Upper lobe of right lung (tissue), 1 donor: Measurements from ENCODE around the gene ACTN4. TPM values are rescaled to one million over a fixed set of nuclear protein-coding genes. Genes with fewer than 3 reads are reported as not detected.

Source experiments
- ATAC-seq: fragments of 200-7000 bp; cut with Tn5 transposase; one replicate; pipeline ENCODE4 v1.9.1; 2020; ENCODE audit warnings: mild to moderate bottlenecking, moderate library complexity
- DNase-seq: peaks from one replicate; pipeline ENCODE4 v3.0.0-alpha.2; 2020
- H3K27ac ChIP-seq: fragments of 200-600 bp; one replicate; pipeline ENCODE4 v1.8.0; 2022
- H3K27me3 ChIP-seq: fragments of 200-600 bp; one replicate; pipeline ENCODE4 v1.8.0; 2022; ENCODE audit warnings: mild to moderate bottlenecking
- H3K36me3 ChIP-seq: fragments of 200-600 bp; one replicate; pipeline ENCODE4 v1.8.0; 2022
- H3K4me1 ChIP-seq: fragments of 200-600 bp; one replicate; pipeline ENCODE4 v1.8.0; 2022
- H3K4me3 ChIP-seq: fragments of 200-600 bp; one replicate; pipeline ENCODE4 v1.8.0; 2022; ENCODE audit warnings: mild to moderate bottlenecking
- H3K9me3 ChIP-seq: fragments of 200-600 bp; one replicate; pipeline ENCODE4 v1.8.0; 2022
- CTCF ChIP-seq: fragments of 200-600 bp; IDR thresholded peaks from one replicate; pipeline ENCODE4 v1.8.0; 2022; ENCODE audit warnings: antibody characterized with exemption
- intact Hi-C: fragments of 100-400 bp; cut with DNase I; formaldehyde crosslinking; loops from one replicate; pipeline ENCODE4 v1.11.0; 2022
- total RNA-seq: library from RNA; stranded (reverse); fragmentation: NEBNext Ultra II Directional; extraction: Animal tissue kit (Norgen Biotek cat#: 25700); gene quantifications from one replicate; pipeline ENCODE4 v1.2.1, GENCODE V29; 2021
- donor health status: DM: no; HTN: yes; CAD: no; lungs with severe emphysema.

Gene ACTN4
- total RNA-seq, 1 donor from 2014 or later = 565 TPM

DNA sequence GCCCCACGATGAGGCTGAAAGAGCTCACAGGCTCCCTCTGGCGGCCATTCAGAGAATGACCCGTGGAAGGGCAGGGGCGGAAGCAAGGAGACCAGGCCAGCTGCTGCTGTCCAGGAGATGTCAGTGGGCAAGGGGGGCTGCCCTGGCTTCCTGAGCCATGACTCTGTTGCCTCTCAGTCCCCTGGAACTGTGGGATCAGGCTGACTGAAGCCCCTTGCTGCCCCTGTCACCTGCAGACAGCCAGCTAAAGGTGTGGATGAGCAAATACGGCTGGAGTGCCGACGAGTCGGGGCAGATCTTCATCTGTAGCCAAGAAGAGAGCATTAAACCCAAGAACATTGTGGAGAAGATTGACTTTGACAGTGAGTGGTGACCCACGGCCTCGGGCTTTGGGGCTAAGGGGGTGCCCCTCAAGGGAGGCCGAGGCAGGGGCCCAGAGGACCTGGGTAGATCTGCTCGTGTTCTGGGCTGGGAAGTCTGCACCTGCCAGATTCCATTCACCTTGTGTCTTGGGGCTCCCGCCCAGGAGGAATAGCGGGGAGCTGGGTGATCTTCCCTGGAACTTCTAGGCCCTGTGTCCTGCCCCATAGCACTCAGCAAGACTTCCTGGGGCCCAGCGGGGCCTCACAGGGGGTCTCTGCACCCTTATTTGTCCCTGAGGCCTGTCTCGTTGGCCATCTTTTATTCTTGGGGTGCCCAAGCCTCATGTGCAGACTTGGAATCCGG is 12.5 kb upstream of the ACTN4 start:
- peak; percentile 98 for TF ChIP-seq CTCF
- Histone ChIP-seq H3K27me3 (no peaks in the 10 kb centered on the region), H3K9me3 (no peaks in the 10 kb centered on the region), H3K4me3 (no peak overlapping the region), H3K4me1 (peaks cover 4% of the 10 kb centered on the region), H3K27ac (peak overlapping the region; percentile 13), H3K36me3 (peaks cover 36% of the 10 kb centered on the region)
- DNase-seq (peak; percentile 86), ATAC-seq (peak; percentile 82)
- intact Hi-C loops = no loop called here

- Histone ChIP-seq H3K9me3 (no peaks in the 10 kb centered on the region), H3K36me3 (peaks cover 30% of the 10 kb centered on the region), H3K4me1 (peaks cover 4% of the 10 kb centered on the region), H3K27me3 (no peaks in the 10 kb centered on the region), H3K27ac (peak overlapping the region; percentile 40), H3K4me3 (no peak overlapping the region)
- TF ChIP-seq CTCF = no peak
- no peak for ATAC-seq
- intact Hi-C loops = no loop called here
- DNase-seq = no peak
Measured at GRCh38 chr19:38635483-38636399, 11.7 kb upstream of the ACTN4 start.

GRCh38 chr19:38638461-38638860 is 9.0 kb upstream of the ACTN4 start:
- ATAC-seq (no peak), DNase-seq (no peak)
- H3K4me3 ChIP-seq = no peak overlapping the region
- H3K36me3 ChIP-seq = peaks cover 18% of the 10 kb centered on the region
- no peaks in the 10 kb centered on the region for H3K4me1 ChIP-seq
- H3K27ac ChIP-seq = no peak overlapping the region
- no peaks in the 10 kb centered on the region for H3K27me3 ChIP-seq
- no peak for TF ChIP-seq CTCF
- H3K9me3 ChIP-seq = no peaks in the 10 kb centered on the region
- intact Hi-C loops = no loop called here

DNA sequence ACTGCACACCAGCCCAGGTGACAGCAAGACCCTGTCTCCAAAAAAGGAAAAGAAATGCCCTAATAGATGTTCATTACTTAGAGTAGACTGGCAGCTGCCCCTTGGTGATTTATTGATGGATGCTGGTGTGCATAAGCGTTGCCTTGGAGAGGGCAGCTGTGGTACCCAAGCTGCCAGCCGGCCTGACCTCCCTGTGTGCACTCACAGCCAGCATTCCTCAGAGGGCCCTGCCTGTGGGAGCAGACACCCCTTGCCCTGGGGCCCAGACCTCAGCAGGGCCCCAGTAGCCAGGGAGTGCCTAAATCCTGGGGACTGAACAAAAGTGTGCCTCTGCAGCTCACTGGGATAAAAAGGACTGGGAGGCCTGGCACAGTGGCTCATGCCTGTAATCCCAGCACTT is 7.8 kb upstream of the ACTN4 start:
- Histone ChIP-seq H3K27ac (no peak overlapping the region), H3K4me1 (no peaks in the 10 kb centered on the region), H3K27me3 (no peaks in the 10 kb centered on the region), H3K9me3 (no peaks in the 10 kb centered on the region), H3K4me3 (no peak overlapping the region), H3K36me3 (peaks cover 16% of the 10 kb centered on the region)
- intact Hi-C loops = no loop called here
- no peak for DNase-seq
- no peak for ATAC-seq
- no peak for TF ChIP-seq CTCF

GRCh38 chr19:38640368-38640767 is 7.1 kb upstream of the ACTN4 start:
- Histone ChIP-seq H3K27me3 (no peaks in the 10 kb centered on the region), H3K36me3 (peaks cover 11% of the 10 kb centered on the region), H3K4me1 (no peaks in the 10 kb centered on the region), H3K4me3 (no peak overlapping the region), H3K9me3 (no peaks in the 10 kb centered on the region), H3K27ac (no peak overlapping the region)
- ATAC-seq (no peak), DNase-seq (no peak)
- intact Hi-C loops = no loop called here
- TF ChIP-seq CTCF = no peak
